IPS DF 6.9 (cell line): Measurements from ENCODE around the gene CCDC178.

Experiments
- DNase-seq: peaks from one replicate; pipeline ENCODE4 v3.0.0-alpha.2; 2013; ENCODE audit warnings: low read depth, low spot score
- H3K27ac ChIP-seq: one replicate; pipeline ENCODE4 v1.5.1; 2013; ENCODE audit warnings: low read length, control low read depth
- H3K27me3 ChIP-seq: 2 replicates; pipeline ENCODE4 v1.6.1; 2013; ENCODE audit warnings: mild to moderate bottlenecking, low read length; ENCODE audit not compliant: control insufficient read depth, insufficient read depth
- H3K36me3 ChIP-seq: 2 replicates; pipeline ENCODE4 v1.6.1; 2013; ENCODE audit warnings: low read length; ENCODE audit not compliant: control insufficient read depth, insufficient read depth
- H3K4me1 ChIP-seq: 2 replicates; pipeline ENCODE4 v1.6.1; 2013; ENCODE audit warnings: low read length; ENCODE audit not compliant: control insufficient read depth, insufficient read depth
- H3K4me3 ChIP-seq: 2 replicates; pipeline ENCODE4 v1.5.1; 2013; ENCODE audit warnings: mild to moderate bottlenecking, low read length
- H3K9me3 ChIP-seq: 2 replicates; pipeline ENCODE4 v1.6.1; 2013; ENCODE audit warnings: low read length, inconsistent platforms; ENCODE audit not compliant: control insufficient read depth, insufficient read depth
- WGBS: extraction: QIAGEN DNeasy Blood & Tissue Kit; methylation state at CpG from one replicate; pipeline ENCODE4 v1.1.7; 2013; ENCODE audit warnings: mixed read lengths, missing lambda C conversion rate; ENCODE audit not compliant: insufficient read length, insufficient coverage; 5-methylcytosine and 5-hydroxymethylcytosine counted together

The CCDC178 gene

DNA sequence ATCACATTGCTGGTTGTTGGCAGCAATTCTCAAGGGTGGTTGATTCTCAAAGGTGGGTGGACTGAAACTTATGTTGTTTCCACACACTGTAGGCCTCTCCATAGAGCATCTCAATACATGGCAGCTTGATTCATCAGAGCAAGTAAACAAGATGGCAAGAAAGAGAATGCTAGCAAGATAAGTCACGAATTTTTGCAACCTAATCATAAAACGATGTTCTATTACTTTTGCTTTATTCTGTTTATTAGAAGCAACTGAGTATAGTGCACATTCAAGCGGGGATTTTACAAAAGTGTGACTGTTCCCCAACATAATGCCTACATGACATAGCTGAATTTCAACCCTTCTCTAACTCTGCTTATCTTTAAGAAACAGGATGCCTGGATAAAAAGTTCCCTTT lies 136.2 kb downstream of the CCDC178 start:
- Histone ChIP-seq H3K4me3 (no peak overlapping the region), H3K27me3 (no peaks in the 10 kb centered on the region), H3K27ac (no peak overlapping the region), H3K9me3 (no peaks in the 10 kb centered on the region), H3K4me1 (peaks cover 2% of the 10 kb centered on the region; the same call in 1 of the 2 replicates), H3K36me3 (no peaks in the 10 kb centered on the region)
- no CpG with 5 or more reads among the region's 3 CpGs for WGBS
- no peak for DNase-seq

GRCh38 chr18:33291539-33291938 lies 149.0 kb downstream of the CCDC178 start:
- no peak overlapping the region for H3K4me3 ChIP-seq
- no peaks in the 10 kb centered on the region for H3K4me1 ChIP-seq
- no peaks in the 10 kb centered on the region for H3K36me3 ChIP-seq
- WGBS = no CpG with 5 or more reads among the region's 1 CpG
- no peak for DNase-seq
- no peaks in the 10 kb centered on the region for H3K9me3 ChIP-seq
- no peaks in the 10 kb centered on the region for H3K27me3 ChIP-seq
- no peak overlapping the region for H3K27ac ChIP-seq

- Histone ChIP-seq H3K27me3 (no peaks in the 10 kb centered on the region), H3K4me1 (no peaks in the 10 kb centered on the region), H3K36me3 (no peaks in the 10 kb centered on the region), H3K9me3 (no peaks in the 10 kb centered on the region), H3K4me3 (no peak overlapping the region), H3K27ac (no peak overlapping the region)
- DNase-seq = no peak
- 80% methylated on average over 1 of the region's 3 CpGs for WGBS
Measured at GRCh38 chr18:33288082-33288716, 152.3 kb downstream of the CCDC178 start.

GRCh38 chr18:33282709-33283333 lies 157.7 kb downstream of the CCDC178 start:
- Histone ChIP-seq H3K27ac (no peak overlapping the region), H3K27me3 (no peaks in the 10 kb centered on the region), H3K36me3 (no peaks in the 10 kb centered on the region), H3K4me3 (no peak overlapping the region), H3K4me1 (no peaks in the 10 kb centered on the region), H3K9me3 (no peaks in the 10 kb centered on the region)
- DNase-seq = no peak
- no CpG with 5 or more reads among the region's 6 CpGs for WGBS

DNA sequence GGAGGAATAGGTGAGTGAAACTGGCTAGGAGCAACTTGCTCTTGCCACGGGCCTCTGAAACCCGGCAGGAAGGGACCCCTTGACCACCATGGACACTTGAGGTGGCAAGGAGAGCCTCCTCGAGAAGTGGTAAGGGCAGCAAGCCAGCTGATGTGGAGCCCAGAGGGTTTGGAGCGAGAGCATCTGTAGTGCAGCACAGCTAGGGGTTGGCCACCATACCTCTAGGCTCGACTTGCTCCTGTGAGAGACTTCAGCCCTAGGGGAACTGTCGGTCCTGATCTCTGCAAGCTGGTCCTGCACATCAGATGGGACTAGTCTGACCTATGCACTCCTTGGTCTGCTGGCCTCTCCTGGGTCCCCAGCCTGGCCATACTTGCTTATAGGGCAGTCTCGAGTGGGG lies 158.4 kb downstream of the CCDC178 start:
- no peak for DNase-seq

DNA sequence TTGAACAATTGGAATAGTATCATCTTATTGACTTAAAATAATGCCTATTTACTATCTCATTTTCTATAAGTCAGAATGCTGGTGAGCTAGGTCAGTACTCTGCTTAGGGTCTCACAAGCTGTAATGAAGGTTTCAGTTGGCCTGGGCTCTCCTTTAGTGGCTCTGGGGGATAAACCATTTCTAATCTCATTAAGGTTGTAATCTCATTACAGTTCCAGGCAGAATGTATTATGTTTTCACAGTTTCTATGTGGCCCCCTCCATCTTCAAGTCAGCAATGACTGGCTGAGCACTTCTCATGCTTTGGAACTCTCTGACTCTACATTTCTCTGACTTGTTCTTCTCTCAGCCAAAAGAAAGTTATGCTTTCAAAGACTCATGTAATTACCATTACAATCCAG lies 163.1 kb downstream of the CCDC178 start:
- Histone ChIP-seq H3K27me3 (no peaks in the 10 kb centered on the region), H3K9me3 (no peaks in the 10 kb centered on the region), H3K4me3 (no peak overlapping the region), H3K27ac (no peak overlapping the region), H3K36me3 (no peaks in the 10 kb centered on the region), H3K4me1 (no peaks in the 10 kb centered on the region)
- no peak for DNase-seq

More for the DNA sequence above, 158.4 kb downstream of the CCDC178 start:
- Histone ChIP-seq H3K9me3 (no peaks in the 10 kb centered on the region), H3K36me3 (no peaks in the 10 kb centered on the region), H3K4me3 (no peak overlapping the region), H3K4me1 (no peaks in the 10 kb centered on the region), H3K27ac (no peak overlapping the region), H3K27me3 (no peaks in the 10 kb centered on the region)
- WGBS = no CpG with 5 or more reads among the region's 7 CpGs

- Histone ChIP-seq H3K27ac (no peak overlapping the region), H3K36me3 (no peaks in the 10 kb centered on the region), H3K4me3 (no peak overlapping the region), H3K27me3 (no peaks in the 10 kb centered on the region), H3K9me3 (no peaks in the 10 kb centered on the region), H3K4me1 (no peaks in the 10 kb centered on the region)
- DNase-seq = no peak
Measured at GRCh38 chr18:33275843-33276242, 164.7 kb downstream of the CCDC178 start.

DNA sequence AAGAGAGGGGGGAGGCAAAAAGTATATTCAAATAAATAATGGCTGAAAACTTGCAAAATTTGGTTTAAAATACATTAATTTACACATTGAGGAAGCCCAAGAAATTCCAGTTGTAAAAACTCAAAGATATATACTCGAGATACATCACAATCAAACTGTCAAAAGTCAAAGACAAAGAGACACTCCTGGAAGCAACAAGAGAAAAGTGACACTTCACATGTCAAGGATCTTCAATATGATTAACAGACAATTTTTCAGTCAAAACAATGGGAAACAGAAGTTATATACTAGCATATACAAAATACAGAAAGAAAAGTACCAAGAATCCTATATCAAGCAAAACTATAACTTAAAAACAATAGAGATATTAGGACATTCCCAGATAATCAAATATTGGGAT lies 170.2 kb downstream of the CCDC178 start:
- Histone ChIP-seq H3K9me3 (no peaks in the 10 kb centered on the region), H3K4me3 (no peak overlapping the region)
- no CpG with 5 or more reads among the region's 1 CpG for WGBS

GRCh38 chr18:33269223-33269622 lies 171.3 kb downstream of the CCDC178 start:
- Histone ChIP-seq H3K4me3 (no peak overlapping the region), H3K36me3 (no peaks in the 10 kb centered on the region), H3K9me3 (no peaks in the 10 kb centered on the region), H3K4me1 (no peaks in the 10 kb centered on the region; the same call in 1 of the 2 replicates), H3K27ac (no peak overlapping the region), H3K27me3 (no peaks in the 10 kb centered on the region)
- WGBS = no CpG with 5 or more reads among the region's 2 CpGs
- DNase-seq = no peak

More for the DNA sequence above, 170.2 kb downstream of the CCDC178 start:
- Histone ChIP-seq H3K27ac (no peak overlapping the region), H3K36me3 (no peaks in the 10 kb centered on the region), H3K27me3 (no peaks in the 10 kb centered on the region), H3K4me1 (no peaks in the 10 kb centered on the region; the same call in 1 of the 2 replicates)
- no peak for DNase-seq

GRCh38 chr18:33264566-33264965 lies 176.0 kb downstream of the CCDC178 start:
- Histone ChIP-seq H3K4me1 (no peaks in the 10 kb centered on the region; the same call in 1 of the 2 replicates), H3K4me3 (no peak overlapping the region), H3K27ac (no peak overlapping the region), H3K27me3 (no peaks in the 10 kb centered on the region), H3K36me3 (no peaks in the 10 kb centered on the region), H3K9me3 (no peaks in the 10 kb centered on the region)
- DNase-seq = no peak
- WGBS = no CpG with 5 or more reads among the region's 1 CpG

DNA sequence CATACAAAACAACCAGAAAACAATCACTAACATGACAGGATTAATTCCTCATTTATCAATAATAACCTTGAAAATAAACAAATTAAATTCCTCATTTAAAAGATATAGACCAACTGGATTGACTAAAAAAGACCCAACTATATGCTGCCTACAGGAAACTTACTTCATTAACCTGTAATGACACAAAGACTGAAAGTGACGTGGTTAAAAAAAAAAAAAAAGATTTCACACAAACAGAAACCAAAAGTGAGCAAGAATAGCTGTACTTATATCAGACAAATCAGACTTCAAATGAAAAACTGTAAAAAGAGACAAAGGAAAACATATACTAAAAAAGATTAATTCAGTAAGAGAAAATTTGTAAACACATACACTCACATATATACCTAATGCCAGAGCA lies 201.2 kb downstream of the CCDC178 start:
- Histone ChIP-seq H3K27me3 (no peaks in the 10 kb centered on the region), H3K36me3 (no peaks in the 10 kb centered on the region), H3K9me3 (no peaks in the 10 kb centered on the region), H3K4me3 (no peak overlapping the region), H3K27ac (no peak overlapping the region), H3K4me1 (no peaks in the 10 kb centered on the region)
- no peak for DNase-seq
- WGBS = no CpG with 5 or more reads among the region's 1 CpG
